ENCODE results near the gene OR2T6. TPM values are rescaled to one million over a fixed set of nuclear protein-coding genes. Genes with fewer than 3 reads are reported as not detected.

OR2T6 gene
- not detected in 2 replicates for total RNA-seq

GRCh38 chr1:248375446-248375845, at the start of gene OR2T6:
TSS of gene OR2T6 (plus strand) at chr1:248375746. CDS start at chr1:248387609, 11,863 bp downstream.

GRCh38 chr1:248348475-248348874, 27.1 kb upstream of the OR2T6 start, which contains the start of gene OR14C36:
TSS of gene OR14C36 (plus strand) at chr1:248348775. CDS start at chr1:248348775, 0 bp downstream.

DNA sequence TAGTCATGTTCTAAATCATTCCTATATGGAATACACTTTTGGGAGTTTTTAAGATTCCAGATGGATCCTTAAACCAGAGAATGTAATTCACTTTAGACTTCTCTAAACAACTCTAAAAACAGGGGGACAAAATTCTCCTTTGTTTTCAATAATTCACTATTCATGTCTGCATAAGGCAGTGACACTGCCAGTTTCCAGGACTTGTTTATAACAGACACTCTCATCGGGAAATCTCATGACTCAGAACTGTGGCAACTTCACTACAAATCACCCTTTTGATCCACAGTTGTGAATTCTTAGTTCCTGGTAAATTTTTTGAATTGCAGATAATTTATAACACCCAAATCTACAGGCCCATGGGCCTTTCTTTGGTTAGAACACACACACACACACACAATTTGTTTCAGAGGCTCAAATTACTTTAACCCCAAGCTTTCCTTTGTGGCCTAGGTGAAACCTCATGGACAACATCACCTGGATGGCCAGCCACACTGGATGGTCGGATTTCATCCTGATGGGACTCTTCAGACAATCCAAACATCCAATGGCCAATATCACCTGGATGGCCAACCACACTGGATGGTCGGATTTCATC, 14.3 kb upstream of the OR2T6 start, which contains the start of gene OR2T4:
Gene OR2T4, plus strand, starts transcription at position 545 of the 595 bp plus-strand sequence. Its CDS starts 0 bp downstream, at position 545.

GRCh38 chr1:248402748-248403147, 27.2 kb downstream of the OR2T6 start, which contains the start of gene OR2T1:
TSS of gene OR2T1 (plus strand) at chr1:248403048. CDS start at chr1:248406148, 3,100 bp downstream.

Other genes with a start within 250 kb of the OR2T6 start
- gene OR2M5, start 230.6 kb upstream of the OR2T6 start, total RNA-seq = not detected in 2 replicates
- gene OR2M2, start 200.9 kb upstream of the OR2T6 start, total RNA-seq = not detected in 2 replicates
- not detected in 2 replicates for gene OR2M3, start 178.5 kb upstream of the OR2T6 start, total RNA-seq
- not detected in 2 replicates for gene OR2M4, start 144.3 kb upstream of the OR2T6 start, total RNA-seq
- gene OR2T33, start 97.8 kb upstream of the OR2T6 start, total RNA-seq = not detected in 2 replicates
- not detected in 2 replicates for gene OR2T12, start 72.3 kb upstream of the OR2T6 start, total RNA-seq
- gene OR2M7, start 51.2 kb upstream of the OR2T6 start, total RNA-seq = not detected in 2 replicates
- not detected in 2 replicates for gene OR14C36, start 27.0 kb upstream of the OR2T6 start, total RNA-seq
- not detected in 2 replicates for gene OR2T4, start 14.1 kb upstream of the OR2T6 start, total RNA-seq
- gene OR2T1, start 27.3 kb downstream of the OR2T6 start, total RNA-seq = not detected in 2 replicates
- gene OR2T2, start 69.9 kb downstream of the OR2T6 start, total RNA-seq = not detected in 2 replicates
- gene OR2T3, start 97.6 kb downstream of the OR2T6 start, total RNA-seq = not detected in 2 replicates
- not detected in 2 replicates for gene OR2T5, start 112.8 kb downstream of the OR2T6 start, total RNA-seq
- not detected in 2 replicates for gene OR2G6, start 132.3 kb downstream of the OR2T6 start, total RNA-seq
- not detected in 2 replicates for gene OR2T29, start 187.0 kb downstream of the OR2T6 start, total RNA-seq
- gene OR2T34, start 199.0 kb downstream of the OR2T6 start, total RNA-seq = not detected in 2 replicates
- gene OR2T10, start 222.0 kb downstream of the OR2T6 start, total RNA-seq = not detected in 2 replicates

Measured in regular cardiac myocyte (primary cell).